Measurements from ENCODE around the gene UBA1. TPM values are rescaled to one million over a fixed set of nuclear protein-coding genes. Genes with fewer than 3 reads are reported as not detected.

The UBA1 gene
- total and polyA plus RNA-seq, 10 of the 15 experiments (the other 5 are each of a cell fraction or from before 2014, with no cell fraction given) = 60.4 to 314 (median 216) TPM

DNA sequence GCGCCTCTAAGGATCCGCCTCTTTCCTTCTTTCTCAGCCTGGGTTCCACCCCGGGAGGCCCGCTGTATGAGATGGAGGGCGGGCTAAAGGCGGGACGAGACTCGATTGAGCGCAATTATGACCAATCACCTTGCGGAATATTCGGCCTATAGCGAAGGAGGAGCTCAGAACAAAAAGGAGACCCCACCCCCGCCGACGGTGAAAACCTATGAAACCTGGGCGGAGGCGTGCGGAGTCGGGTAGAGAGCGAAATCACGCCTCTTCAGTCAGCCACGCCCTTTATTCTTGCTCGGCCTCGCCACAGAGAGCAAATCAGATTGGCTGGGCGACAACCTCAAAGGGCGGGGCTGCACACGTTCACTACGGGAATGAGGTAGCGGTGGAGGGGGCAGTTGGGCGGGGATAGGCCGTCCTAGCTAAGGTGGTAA lies 24.2 kb downstream of the UBA1 start (continued):
- TF ChIP-seq SRF (IDR thresholded peaks at IDR 0.05; ENCODE audit: low read depth in 2 of 2, low read length in 2 of 2) (no peak), SIX5 (IDR thresholded peaks at IDR 0.05; ENCODE audit: low read depth, low read length, severe bottlenecking) (no peak), NFYB (IDR thresholded peaks at IDR 0.05; ENCODE audit: insufficient read depth, low read depth, low read length) (peak; percentile 85), CBX5 (IDR thresholded peaks at IDR 0.05; ENCODE audit: low read depth) (no peak), MEF2B (IDR thresholded peaks at IDR 0.05; ENCODE audit: partially characterized antibody, poor library complexity, severe bottlenecking) (no peak), NRF1 (conservative IDR thresholded peaks at IDR 0.05; ENCODE audit: low read depth, low read length) (no peak), MYC (IDR thresholded peaks at IDR 0.05; ENCODE audit: insufficient read depth, insufficient read length, insufficient replicate concordance, low read length, severe bottlenecking) (no peak), DPF2 (IDR thresholded peaks at IDR 0.05) (no peak), PAX5 (IDR thresholded peaks at IDR 0.05; ENCODE audit: borderline replicate concordance, low read depth, low read length) (no peak)
- TF ChIP-seq, protein P1, sequence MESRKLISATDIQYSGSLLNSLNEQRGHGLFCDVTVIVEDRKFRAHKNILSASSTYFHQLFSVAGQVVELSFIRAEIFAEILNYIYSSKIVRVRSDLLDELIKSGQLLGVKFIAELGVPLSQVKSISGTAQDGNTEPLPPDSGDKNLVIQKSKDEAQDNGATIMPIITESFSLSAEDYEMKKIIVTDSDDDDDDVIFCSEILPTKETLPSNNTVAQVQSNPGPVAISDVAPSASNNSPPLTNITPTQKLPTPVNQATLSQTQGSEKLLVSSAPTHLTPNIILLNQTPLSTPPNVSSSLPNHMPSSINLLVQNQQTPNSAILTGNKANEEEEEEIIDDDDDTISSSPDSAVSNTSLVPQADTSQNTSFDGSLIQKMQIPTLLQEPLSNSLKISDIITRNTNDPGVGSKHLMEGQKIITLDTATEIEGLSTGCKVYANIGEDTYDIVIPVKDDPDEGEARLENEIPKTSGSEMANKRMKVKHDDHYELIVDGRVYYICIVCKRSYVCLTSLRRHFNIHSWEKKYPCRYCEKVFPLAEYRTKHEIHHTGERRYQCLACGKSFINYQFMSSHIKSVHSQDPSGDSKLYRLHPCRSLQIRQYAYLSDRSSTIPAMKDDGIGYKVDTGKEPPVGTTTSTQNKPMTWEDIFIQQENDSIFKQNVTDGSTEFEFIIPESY (IDR thresholded peaks at IDR 0.05) = no peak
- TF ChIP-seq, protein P2, sequence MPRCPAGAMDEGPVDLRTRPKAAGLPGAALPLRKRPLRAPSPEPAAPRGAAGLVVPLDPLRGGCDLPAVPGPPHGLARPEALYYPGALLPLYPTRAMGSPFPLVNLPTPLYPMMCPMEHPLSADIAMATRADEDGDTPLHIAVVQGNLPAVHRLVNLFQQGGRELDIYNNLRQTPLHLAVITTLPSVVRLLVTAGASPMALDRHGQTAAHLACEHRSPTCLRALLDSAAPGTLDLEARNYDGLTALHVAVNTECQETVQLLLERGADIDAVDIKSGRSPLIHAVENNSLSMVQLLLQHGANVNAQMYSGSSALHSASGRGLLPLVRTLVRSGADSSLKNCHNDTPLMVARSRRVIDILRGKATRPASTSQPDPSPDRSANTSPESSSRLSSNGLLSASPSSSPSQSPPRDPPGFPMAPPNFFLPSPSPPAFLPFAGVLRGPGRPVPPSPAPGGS (IDR thresholded peaks at IDR 0.05; ENCODE audit: borderline replicate concordance, insufficient read depth, low read depth, low read length, poor library complexity, severe bottlenecking) = peak; percentile 23

Data from GM12878 (cell line).